ENCODE data around the gene RBM3. TPM values are rescaled to one million over a fixed set of nuclear protein-coding genes. Genes with fewer than 3 reads are reported as not detected.

Gene RBM3
- total and polyA plus RNA-seq, 2 experiments from 2014 or later: 64.8 to 135 TPM

- DNase-seq (ENCODE audit: low spot score): no peak
- H3K4me1 ChIP-seq (ENCODE audit: insufficient read depth): no peaks in the 10 kb centered on the region
- no peak overlapping the region for H3K27ac ChIP-seq
- H4K20me1 ChIP-seq (ENCODE audit: insufficient read depth, poor library complexity, severe bottlenecking): no peaks in the 10 kb centered on the region
- 96% methylated on average over 25 of the region's 25 CpGs for WGBS (ENCODE audit: low lambda C conversion rate, missing lambda C conversion rate)
- TF ChIP-seq EZH2 (IDR thresholded peaks at IDR 0.05; ENCODE audit: borderline replicate concordance) (no peak), EZH2phosphoT487 (IDR thresholded peaks at IDR 0.05; ENCODE audit: low read depth, severe bottlenecking, unreplicated experiment) (no peak), CTCF (IDR thresholded peaks at IDR 0.05; ENCODE audit: poor library complexity) (no peak)
- H3K36me3 ChIP-seq (replicated peaks; ENCODE audit: insufficient read depth, low read depth): no peaks in the 10 kb centered on the region
- H3K79me2 ChIP-seq: no peaks in the 10 kb centered on the region
- no peak overlapping the region for H2AFZ ChIP-seq
- no peak overlapping the region for H3K4me3 ChIP-seq
- H3K9me3 ChIP-seq (ENCODE audit: low read depth): no peaks in the 10 kb centered on the region
- no peaks in the 10 kb centered on the region for H3K9me2 ChIP-seq (replicated peaks; ENCODE audit: insufficient read depth)
- no peaks in the 10 kb centered on the region for H3K27me3 ChIP-seq
- H3K4me2 ChIP-seq: peak overlapping the region; percentile 77
Observed at GRCh38 chrX:48598614-48599013, 24.3 kb downstream of the RBM3 start.

- Histone ChIP-seq H3K27ac (no peak overlapping the region), H3K9me2 (replicated peaks; ENCODE audit: insufficient read depth) (no peaks in the 10 kb centered on the region), H3K4me2 (no peak overlapping the region), H4K20me1 (ENCODE audit: insufficient read depth, poor library complexity, severe bottlenecking) (no peaks in the 10 kb centered on the region), H3K36me3 (replicated peaks; ENCODE audit: insufficient read depth, low read depth) (no peaks in the 10 kb centered on the region), H2AFZ (no peak overlapping the region), H3K4me3 (no peak overlapping the region), H3K27me3 (no peaks in the 10 kb centered on the region), H3K9me3 (ENCODE audit: low read depth) (no peaks in the 10 kb centered on the region), H3K4me1 (ENCODE audit: insufficient read depth) (no peaks in the 10 kb centered on the region), H3K79me2 (no peaks in the 10 kb centered on the region)
- DNase-seq (ENCODE audit: low spot score): no peak
- whole genome bisulfite sequencing (ENCODE audit: low lambda C conversion rate, missing lambda C conversion rate): 89% methylated on average over 19 of the region's 20 CpGs
- no peak for TF ChIP-seq CTCF (IDR thresholded peaks at IDR 0.05; ENCODE audit: poor library complexity)
- no peak for TF ChIP-seq EZH2phosphoT487 (IDR thresholded peaks at IDR 0.05; ENCODE audit: low read depth, severe bottlenecking, unreplicated experiment)
- no peak for TF ChIP-seq EZH2 (IDR thresholded peaks at IDR 0.05; ENCODE audit: borderline replicate concordance)
Observed at GRCh38 chrX:48599341-48599740, 25.1 kb downstream of the RBM3 start.

GRCh38 chrX:48600226-48600625, 25.9 kb downstream of the RBM3 start:
- Histone ChIP-seq H3K27me3 (no peaks in the 10 kb centered on the region), H3K4me2 (no peak overlapping the region), H2AFZ (no peak overlapping the region), H3K4me1 (ENCODE audit: insufficient read depth) (no peaks in the 10 kb centered on the region), H4K20me1 (ENCODE audit: insufficient read depth, poor library complexity, severe bottlenecking) (no peaks in the 10 kb centered on the region), H3K36me3 (replicated peaks; ENCODE audit: insufficient read depth, low read depth) (no peaks in the 10 kb centered on the region), H3K4me3 (no peak overlapping the region), H3K9me2 (replicated peaks; ENCODE audit: insufficient read depth) (no peaks in the 10 kb centered on the region), H3K27ac (no peak overlapping the region), H3K79me2 (no peaks in the 10 kb centered on the region), H3K9me3 (ENCODE audit: low read depth) (no peaks in the 10 kb centered on the region)
- DNase-seq (ENCODE audit: low spot score): no peak
- WGBS (ENCODE audit: low lambda C conversion rate, missing lambda C conversion rate): 94% methylated on average over 19 of the region's 19 CpGs
- TF ChIP-seq CTCF (IDR thresholded peaks at IDR 0.05; ENCODE audit: poor library complexity): no peak
- no peak for TF ChIP-seq EZH2phosphoT487 (IDR thresholded peaks at IDR 0.05; ENCODE audit: low read depth, severe bottlenecking, unreplicated experiment)
- TF ChIP-seq EZH2 (IDR thresholded peaks at IDR 0.05; ENCODE audit: borderline replicate concordance): no peak
